Measurements from ENCODE around the gene ASB9. TPM values are rescaled to one million over a fixed set of nuclear protein-coding genes. Genes with fewer than 3 reads are reported as not detected.
A peak's percentile ranks its signal among the peaks of the same experiment; 100 is the strongest.
"Not testable (repeated sequence)": the region's sequence is repeated elsewhere in the genome, so short reads cannot be mapped to it uniquely, and the experiment has no call there.

The ASB9 gene
- total RNA-seq, 1 donor from 2014 or later = not detected

GRCh38 chrX:15202454-15203177 lies 67.3 kb downstream of the ASB9 start:
- H3K36me3 Mint-ChIP-seq (ENCODE audit: low read depth) = peaks cover 6% of the 10 kb centered on the region
- peaks cover 35% of the 10 kb centered on the region for H3K4me1 Mint-ChIP-seq (ENCODE audit: low read depth)
- peaks cover 7% of the 10 kb centered on the region for H3K9me3 Mint-ChIP-seq
- intact Hi-C loops (cut with micrococcal nuclease) = loop anchor here (5.0 to 10.0 kb wide), 4 partner anchors 405 to 1828 kb away; partner anchors contain the start of gene TCEANC
- peak overlapping the region; percentile 76 for H3K27ac Mint-ChIP-seq
- DNase-seq (ENCODE audit: low spot score) = no peak
- H3K4me3 Mint-ChIP-seq = no peak overlapping the region
- peaks cover 9% of the 10 kb centered on the region for H3K27me3 Mint-ChIP-seq (ENCODE audit: insufficient read depth)

GRCh38 chrX:15200871-15201270 lies 69.0 kb downstream of the ASB9 start:
- H3K4me1 Mint-ChIP-seq (ENCODE audit: low read depth) = peaks cover 30% of the 10 kb centered on the region
- intact Hi-C loops (cut with micrococcal nuclease) = loop anchor here (5.0 to 10.0 kb wide), 4 partner anchors 404 to 1826 kb away; partner anchors contain the start of gene TCEANC
- H3K27ac Mint-ChIP-seq = no peak overlapping the region
- H3K4me3 Mint-ChIP-seq = no peak overlapping the region
- H3K27me3 Mint-ChIP-seq (ENCODE audit: insufficient read depth) = peaks cover 11% of the 10 kb centered on the region
- DNase-seq (ENCODE audit: low spot score) = no peak
- H3K36me3 Mint-ChIP-seq (ENCODE audit: low read depth) = peaks cover 6% of the 10 kb centered on the region
- H3K9me3 Mint-ChIP-seq = peaks cover 7% of the 10 kb centered on the region

- H3K9me3 Mint-ChIP-seq; H3K36me3 Mint-ChIP-seq (ENCODE audit: low read depth); H3K27ac Mint-ChIP-seq; intact Hi-C loops (cut with micrococcal nuclease); H3K4me3 Mint-ChIP-seq; DNase-seq (ENCODE audit: low spot score): not testable (repeated sequence)
- peaks cover 11% of the 10 kb centered on the region for H3K27me3 Mint-ChIP-seq (ENCODE audit: insufficient read depth)
- H3K4me1 Mint-ChIP-seq (ENCODE audit: low read depth) = peaks cover 18% of the 10 kb centered on the region
Measured at GRCh38 chrX:15198608-15199202, 71.2 kb downstream of the ASB9 start.

- Mint-ChIP-seq H3K27ac (no peak overlapping the region), H3K27me3 (ENCODE audit: insufficient read depth) (peaks cover 6% of the 10 kb centered on the region), H3K4me3 (no peak overlapping the region), H3K9me3 (no peaks in the 10 kb centered on the region), H3K36me3 (ENCODE audit: low read depth) (peaks cover 1% of the 10 kb centered on the region), H3K4me1 (ENCODE audit: low read depth) (no peaks in the 10 kb centered on the region)
- intact Hi-C loops (cut with micrococcal nuclease) = no loop called here
- DNase-seq (ENCODE audit: low spot score) = no peak
Measured at GRCh38 chrX:15194146-15194545, 75.7 kb downstream of the ASB9 start.

Other genes starting within 250 kb of the ASB9 start
- not detected in 2 replicates for gene ASB11, start 45.6 kb upstream of the ASB9 start, total RNA-seq
- 23.9 and 25.4 TPM in 2 replicates for gene PIGA, start 65.4 kb upstream of the ASB9 start, total RNA-seq
- gene VEGFD, start 114.3 kb upstream of the ASB9 start, total RNA-seq = not detected in 2 replicates
- gene PIR, start 223.2 kb upstream of the ASB9 start, total RNA-seq = 4.3 and 4.9 TPM in 2 replicates
- not detected in 2 replicates for gene BMX, start 230.7 kb upstream of the ASB9 start, total RNA-seq